ENCODE measurements around the gene PTPRG.

DNA sequence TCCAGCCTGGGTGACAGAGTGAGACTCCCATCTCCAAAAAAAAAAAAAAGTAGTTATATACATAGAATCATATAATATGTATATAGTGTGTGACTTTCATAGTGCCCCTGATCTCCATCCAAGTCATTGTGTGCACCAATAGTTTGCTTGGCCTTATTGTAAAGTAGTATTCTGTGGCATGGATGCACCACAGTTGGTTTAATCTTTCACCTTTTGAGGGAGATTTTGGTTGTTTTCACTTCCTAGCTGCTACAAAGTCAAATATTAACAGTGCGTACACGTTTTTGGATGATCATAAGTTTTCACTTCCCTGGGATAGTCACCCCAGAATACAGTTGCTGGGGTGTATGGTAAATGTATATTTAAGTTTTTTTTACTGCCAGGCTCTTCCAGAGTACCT lies 162.8 kb downstream of the PTPRG start:
- TF ChIP-seq, protein P1, sequence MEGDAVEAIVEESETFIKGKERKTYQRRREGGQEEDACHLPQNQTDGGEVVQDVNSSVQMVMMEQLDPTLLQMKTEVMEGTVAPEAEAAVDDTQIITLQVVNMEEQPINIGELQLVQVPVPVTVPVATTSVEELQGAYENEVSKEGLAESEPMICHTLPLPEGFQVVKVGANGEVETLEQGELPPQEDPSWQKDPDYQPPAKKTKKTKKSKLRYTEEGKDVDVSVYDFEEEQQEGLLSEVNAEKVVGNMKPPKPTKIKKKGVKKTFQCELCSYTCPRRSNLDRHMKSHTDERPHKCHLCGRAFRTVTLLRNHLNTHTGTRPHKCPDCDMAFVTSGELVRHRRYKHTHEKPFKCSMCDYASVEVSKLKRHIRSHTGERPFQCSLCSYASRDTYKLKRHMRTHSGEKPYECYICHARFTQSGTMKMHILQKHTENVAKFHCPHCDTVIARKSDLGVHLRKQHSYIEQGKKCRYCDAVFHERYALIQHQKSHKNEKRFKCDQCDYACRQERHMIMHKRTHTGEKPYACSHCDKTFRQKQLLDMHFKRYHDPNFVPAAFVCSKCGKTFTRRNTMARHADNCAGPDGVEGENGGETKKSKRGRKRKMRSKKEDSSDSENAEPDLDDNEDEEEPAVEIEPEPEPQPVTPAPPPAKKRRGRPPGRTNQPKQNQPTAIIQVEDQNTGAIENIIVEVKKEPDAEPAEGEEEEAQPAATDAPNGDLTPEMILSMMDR (conservative IDR thresholded peaks at IDR 0.05), result no peak
- TF ChIP-seq ZFX (IDR thresholded peaks at IDR 0.05), result no peak
